Ascending aorta (tissue), 2 donors: ENCODE results near the gene SETBP1. TPM values are rescaled to one million over a fixed set of nuclear protein-coding genes. Genes with fewer than 3 reads are reported as not detected.

Experiments
- DNase-seq, 2 donors: peaks; one replicate each; pipeline ENCODE4 v3.0.0-alpha.2; 2019; ENCODE audit warnings: low spot score in 2 of 2
- H3K27ac ChIP-seq, 2 donors: fragments of 200-600 bp; sonication (generic); one replicate each; pipeline ENCODE4 v1.5.1; 2016 to 2017; ENCODE audit warnings: mild to moderate bottlenecking in 1 of 2
- H3K27me3 ChIP-seq: fragments of 200-600 bp; sonication (generic); one replicate; pipeline ENCODE4 v1.5.1; 2017
- H3K36me3 ChIP-seq, 2 donors: fragments of 200-600 bp; sonication (generic); one replicate each; pipeline ENCODE4 v1.5.1; 2016
- H3K4me1 ChIP-seq, 2 donors: fragments of 200-600 bp; sonication (generic); one replicate each; pipeline ENCODE4 v1.5.1; 2016 to 2017; ENCODE audit warnings: mild to moderate bottlenecking in 1 of 2
- H3K4me3 ChIP-seq, 2 donors: fragments of 200-600 bp; sonication (generic); one replicate each; pipeline ENCODE4 v1.5.1; 2016 to 2017; ENCODE audit warnings: mild to moderate bottlenecking in 1 of 2
- H3K9me3 ChIP-seq, 2 donors: fragments of 200-600 bp; sonication (generic); one replicate each; pipeline ENCODE4 v1.5.1; 2016
- intact Hi-C: fragments of 100-400 bp; cut with DNase I; formaldehyde crosslinking; loops from one replicate; pipeline ENCODE4 v1.15.1; 2023
- total RNA-seq: library from RNA; depleted of rRNA; stranded (reverse); fragments of >200 nt; gene quantifications from one replicate; pipeline ENCODE4 v1.1.0, GENCODE V29; 2016
- TF ChIP-seq, protein P1 (sequence below), 3 experiments: fragments of 200-600 bp in 2 of 3; fragments of 450-650 bp in 1 of 3; sonication (generic) in 2 of 3; IDR thresholded peaks; one replicate each; pipeline ENCODE4 v1.5.1; 2016 to 2019; ENCODE audit warnings: antibody characterized with exemption in 3 of 3, mild to moderate bottlenecking in 1 of 3, moderate library complexity in 1 of 3

SETBP1 gene
- total RNA-seq, 1 donor from 2014 or later, result 23.5 TPM

DNA sequence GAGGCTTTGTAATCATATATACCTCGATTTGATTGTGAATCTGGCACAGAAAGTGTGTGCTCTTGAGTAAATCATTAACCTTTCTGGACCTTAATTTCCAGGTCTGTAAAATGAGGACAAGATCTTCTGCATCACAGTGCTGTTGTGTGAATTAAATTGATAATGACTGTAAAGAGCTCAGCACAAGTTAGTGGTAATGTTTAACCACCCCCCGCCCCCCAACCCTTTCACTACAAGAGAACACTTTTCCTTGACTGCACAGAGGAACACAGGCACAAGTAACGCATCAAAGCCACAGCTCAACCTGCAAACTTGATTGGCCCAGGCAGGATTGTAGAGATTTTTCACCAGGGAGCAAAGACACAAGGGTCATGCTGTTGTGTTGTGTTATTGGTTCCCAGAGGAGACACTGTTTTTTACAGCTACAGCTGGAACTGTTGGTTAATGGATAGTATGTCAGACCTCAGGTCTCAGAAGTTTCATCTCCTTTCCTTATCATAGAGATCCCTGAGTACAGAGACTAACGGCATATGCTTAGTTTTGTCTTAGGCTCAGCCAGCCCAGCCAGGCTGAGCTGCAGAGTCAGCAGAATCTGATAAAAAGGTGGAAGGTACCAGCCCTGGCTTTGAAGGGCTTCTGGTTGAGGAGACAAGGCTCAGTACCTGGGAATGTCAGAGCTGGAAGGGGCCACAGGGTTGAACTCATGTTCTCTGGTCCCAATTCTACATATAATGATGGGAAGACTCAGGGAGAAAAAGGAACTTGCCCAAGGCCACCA, 10.6 kb downstream of the SETBP1 start:
- Histone ChIP-seq H3K4me3 (no peak overlapping the region), H3K27ac (no peak overlapping the region), H3K36me3 (no peaks in the 10 kb centered on the region), H3K9me3 (no peaks in the 10 kb centered on the region), H3K27me3 (no peaks in the 10 kb centered on the region), H3K4me1 (peaks cover 0 to 4% of the 10 kb centered on the region in 2 donors)
- TF ChIP-seq, protein P1, sequence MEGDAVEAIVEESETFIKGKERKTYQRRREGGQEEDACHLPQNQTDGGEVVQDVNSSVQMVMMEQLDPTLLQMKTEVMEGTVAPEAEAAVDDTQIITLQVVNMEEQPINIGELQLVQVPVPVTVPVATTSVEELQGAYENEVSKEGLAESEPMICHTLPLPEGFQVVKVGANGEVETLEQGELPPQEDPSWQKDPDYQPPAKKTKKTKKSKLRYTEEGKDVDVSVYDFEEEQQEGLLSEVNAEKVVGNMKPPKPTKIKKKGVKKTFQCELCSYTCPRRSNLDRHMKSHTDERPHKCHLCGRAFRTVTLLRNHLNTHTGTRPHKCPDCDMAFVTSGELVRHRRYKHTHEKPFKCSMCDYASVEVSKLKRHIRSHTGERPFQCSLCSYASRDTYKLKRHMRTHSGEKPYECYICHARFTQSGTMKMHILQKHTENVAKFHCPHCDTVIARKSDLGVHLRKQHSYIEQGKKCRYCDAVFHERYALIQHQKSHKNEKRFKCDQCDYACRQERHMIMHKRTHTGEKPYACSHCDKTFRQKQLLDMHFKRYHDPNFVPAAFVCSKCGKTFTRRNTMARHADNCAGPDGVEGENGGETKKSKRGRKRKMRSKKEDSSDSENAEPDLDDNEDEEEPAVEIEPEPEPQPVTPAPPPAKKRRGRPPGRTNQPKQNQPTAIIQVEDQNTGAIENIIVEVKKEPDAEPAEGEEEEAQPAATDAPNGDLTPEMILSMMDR (IDR thresholded peaks at IDR 0.05), result no peak
- intact Hi-C loops, result no loop called here
- no peak for DNase-seq

DNA sequence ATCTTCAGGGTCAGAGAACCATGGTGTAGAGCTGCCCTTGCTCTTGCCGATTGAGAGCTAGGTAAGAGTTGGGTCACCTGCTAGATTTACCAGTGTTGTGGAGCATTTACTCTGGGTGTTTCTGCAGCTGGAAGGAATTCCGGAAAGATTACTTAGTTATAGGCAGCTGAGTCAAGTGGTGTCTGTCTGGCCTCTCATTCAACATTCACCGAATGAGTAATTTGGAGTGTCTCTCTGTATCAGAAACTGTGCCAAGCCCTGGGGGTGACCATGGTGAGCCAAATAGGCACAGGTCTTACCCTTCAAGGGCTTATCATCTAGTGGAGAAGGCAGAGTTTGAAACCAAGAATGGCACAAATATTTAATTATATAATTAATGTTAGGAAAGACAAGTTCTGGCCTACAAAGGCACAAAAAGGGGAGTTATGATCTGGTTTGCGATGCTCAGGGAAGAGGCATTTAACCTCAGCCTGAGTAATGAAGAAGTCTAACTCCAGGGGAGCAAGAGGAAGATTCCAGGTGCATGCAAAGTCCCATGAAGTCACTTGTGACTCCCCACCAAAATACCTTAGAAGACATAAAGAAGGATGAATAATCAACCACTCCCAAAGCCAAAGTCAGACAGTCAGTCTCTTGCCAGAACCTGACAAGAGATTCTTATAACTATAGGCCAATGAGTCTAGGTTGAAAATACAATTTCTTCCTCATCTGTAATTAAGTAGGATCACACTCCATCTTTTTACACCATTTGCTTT, 12.5 kb downstream of the SETBP1 start:
- TF ChIP-seq, protein P1 (IDR thresholded peaks at IDR 0.05), result no peak
- H3K4me1 ChIP-seq, result peaks cover 0 to 12% of the 10 kb centered on the region in 2 donors
- no peaks in the 10 kb centered on the region for H3K36me3 ChIP-seq
- no peaks in the 10 kb centered on the region for H3K9me3 ChIP-seq
- no peak for DNase-seq
- no peak overlapping the region for H3K4me3 ChIP-seq
- intact Hi-C loops, result no loop called here
- H3K27me3 ChIP-seq, result no peaks in the 10 kb centered on the region
- H3K27ac ChIP-seq, result no peak overlapping the region

DNA sequence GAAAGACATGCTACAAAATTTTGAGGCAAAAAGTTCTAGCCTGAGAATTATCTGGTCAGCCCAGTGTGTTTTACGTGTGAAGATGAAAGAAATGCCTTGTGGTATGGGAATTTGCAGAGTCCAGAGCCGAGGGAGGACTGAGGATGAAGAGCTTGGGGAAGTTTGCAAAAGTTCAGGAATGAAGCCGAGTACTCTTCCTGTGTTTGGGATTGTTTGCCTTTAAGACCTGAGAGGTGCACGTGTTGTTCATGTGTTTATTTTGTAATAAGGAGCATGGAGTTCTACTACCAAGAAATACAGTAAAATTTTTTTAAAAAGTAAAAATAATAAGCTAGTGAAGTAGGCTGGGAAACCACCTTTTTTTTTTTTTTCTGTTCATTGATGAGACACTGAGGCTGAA, 14.8 kb downstream of the SETBP1 start:
- H3K27ac ChIP-seq, result no peak overlapping the region
- TF ChIP-seq, protein P1 (IDR thresholded peaks at IDR 0.05), result no peak
- H3K9me3 ChIP-seq, result no peaks in the 10 kb centered on the region
- H3K4me1 ChIP-seq, result peaks cover 0 to 15% of the 10 kb centered on the region in 2 donors
- intact Hi-C loops, result no loop called here
- H3K36me3 ChIP-seq, result no peaks in the 10 kb centered on the region
- no peak for DNase-seq
- no peak overlapping the region for H3K4me3 ChIP-seq
- no peaks in the 10 kb centered on the region for H3K27me3 ChIP-seq

DNA sequence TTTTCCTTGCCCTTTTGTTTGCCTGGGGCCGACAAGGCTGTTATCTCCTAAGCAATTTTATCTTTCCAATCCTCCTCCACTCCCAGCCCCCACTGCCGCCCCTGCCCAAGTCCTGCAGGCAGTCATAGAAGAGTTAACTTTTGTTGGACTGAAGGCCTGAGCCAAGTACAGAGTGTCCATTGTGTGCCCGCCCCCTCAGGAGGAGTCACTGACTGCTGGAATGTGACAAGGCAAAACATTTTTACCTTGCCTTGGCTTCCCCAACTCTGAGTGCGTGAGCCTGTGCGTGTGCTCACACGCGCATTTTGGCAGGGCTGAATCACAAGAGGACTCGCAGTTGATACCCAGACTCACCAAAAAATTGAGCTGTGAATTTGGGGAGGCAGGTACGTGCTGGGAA, 16.2 kb downstream of the SETBP1 start:
- Histone ChIP-seq H3K27ac (peak overlapping the region in 1 of 2 donors; percentile 3), H3K9me3 (no peaks in the 10 kb centered on the region), H3K36me3 (no peaks in the 10 kb centered on the region), H3K27me3 (no peaks in the 10 kb centered on the region), H3K4me3 (no peak overlapping the region), H3K4me1 (peaks cover 3 to 17% of the 10 kb centered on the region in 2 donors)
- intact Hi-C loops, result loop anchor here (2.0 kb wide), 1 partner anchor 14 kb away; no protein-coding TSS in a partner anchor
- DNase-seq, result no peak
- TF ChIP-seq, protein P1 (IDR thresholded peaks at IDR 0.05), result no peak

DNA sequence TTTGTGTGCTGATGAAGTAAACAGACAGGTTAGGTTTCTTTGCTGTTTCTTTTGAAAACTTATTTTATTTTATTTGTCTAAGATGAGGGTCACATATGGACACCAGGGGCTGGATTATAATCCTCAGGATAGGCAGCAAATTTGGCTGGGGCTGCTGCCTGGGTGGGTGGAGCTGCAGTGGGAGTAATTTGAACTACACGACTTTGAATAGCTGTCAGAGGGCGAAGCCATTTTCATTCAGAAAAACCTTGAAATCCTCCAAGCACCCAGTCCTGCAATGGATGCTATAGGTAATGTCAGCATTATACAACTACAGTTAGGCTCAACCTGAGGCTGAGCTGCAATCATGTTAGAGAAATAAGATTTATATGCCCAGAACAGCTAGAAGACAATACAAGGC, 16.6 kb downstream of the SETBP1 start:
- H3K4me1 ChIP-seq, result peaks cover 3 to 17% of the 10 kb centered on the region in 2 donors
- no peaks in the 10 kb centered on the region for H3K36me3 ChIP-seq
- DNase-seq, result no peak
- H3K27me3 ChIP-seq, result no peaks in the 10 kb centered on the region
- intact Hi-C loops, result loop anchor here (2.0 kb wide), 1 partner anchor 15 kb away; no protein-coding TSS in a partner anchor
- no peak overlapping the region for H3K4me3 ChIP-seq
- TF ChIP-seq, protein P1 (IDR thresholded peaks at IDR 0.05), result no peak
- no peaks in the 10 kb centered on the region for H3K9me3 ChIP-seq
- peak overlapping the region in 1 of 2 donors; percentile 3 for H3K27ac ChIP-seq
